OCI-LY1 (cell line): Measurements from ENCODE around the gene PSMC2.

Experiments used
- EZH2 ChIP-seq: fragments of 200-600 bp; sonication (generic), shearing (Covaris generic); IDR thresholded peaks from 2 replicates; pipeline ENCODE4 v1.8.0; 2017; ENCODE audit warnings: borderline replicate concordance, mixed run types, mild to moderate bottlenecking, antibody characterized with exemption, low read length, moderate library complexity, mixed read lengths
- TF ChIP-seq, protein P1 (sequence below): fragments of 200-600 bp; sonication (generic), shearing (Covaris generic); IDR thresholded peaks from 2 replicates; pipeline ENCODE4 v1.5.1; 2017; ENCODE audit warnings: mild to moderate bottlenecking, antibody characterized with exemption, low read length, moderate library complexity, mixed read lengths

GRCh38 chr7:103348959-103349358, 1.5 kb downstream of the PSMC2 start:
- TF ChIP-seq, protein P1, sequence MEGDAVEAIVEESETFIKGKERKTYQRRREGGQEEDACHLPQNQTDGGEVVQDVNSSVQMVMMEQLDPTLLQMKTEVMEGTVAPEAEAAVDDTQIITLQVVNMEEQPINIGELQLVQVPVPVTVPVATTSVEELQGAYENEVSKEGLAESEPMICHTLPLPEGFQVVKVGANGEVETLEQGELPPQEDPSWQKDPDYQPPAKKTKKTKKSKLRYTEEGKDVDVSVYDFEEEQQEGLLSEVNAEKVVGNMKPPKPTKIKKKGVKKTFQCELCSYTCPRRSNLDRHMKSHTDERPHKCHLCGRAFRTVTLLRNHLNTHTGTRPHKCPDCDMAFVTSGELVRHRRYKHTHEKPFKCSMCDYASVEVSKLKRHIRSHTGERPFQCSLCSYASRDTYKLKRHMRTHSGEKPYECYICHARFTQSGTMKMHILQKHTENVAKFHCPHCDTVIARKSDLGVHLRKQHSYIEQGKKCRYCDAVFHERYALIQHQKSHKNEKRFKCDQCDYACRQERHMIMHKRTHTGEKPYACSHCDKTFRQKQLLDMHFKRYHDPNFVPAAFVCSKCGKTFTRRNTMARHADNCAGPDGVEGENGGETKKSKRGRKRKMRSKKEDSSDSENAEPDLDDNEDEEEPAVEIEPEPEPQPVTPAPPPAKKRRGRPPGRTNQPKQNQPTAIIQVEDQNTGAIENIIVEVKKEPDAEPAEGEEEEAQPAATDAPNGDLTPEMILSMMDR, result no peak
- TF ChIP-seq EZH2, result no peak
